HL-60/S4 treated with phorbol 12-myristate 13-acetate at 8.2 ng/mL for 4 days and 3 days (cell line): ENCODE measurements around the gene C12orf57.

Source experiments
- in situ Hi-C: fragments of 300-500 bp; cut with MboI; formaldehyde crosslinking; loops from 2 replicates; pipeline ENCODE4 v1.15.0; 2022; ENCODE audit warnings: low sequenced_read_pairs

Gene C12orf57

GRCh38 chr12:6936636-6937480 lies 7.0 kb upstream of the C12orf57 start:
- in situ Hi-C loops = no loop called here

GRCh38 chr12:6937481-6938352 lies 6.1 kb upstream of the C12orf57 start:
- in situ Hi-C loops = no loop called here

- in situ Hi-C loops = no loop called here
Measured at GRCh38 chr12:6938353-6939190, 5.2 kb upstream of the C12orf57 start.

GRCh38 chr12:6939191-6939540 lies 4.7 kb upstream of the C12orf57 start:
- in situ Hi-C loops = no loop called here

- in situ Hi-C loops = no loop called here
Measured at GRCh38 chr12:6941267-6941666, 2.6 kb upstream of the C12orf57 start.

- in situ Hi-C loops = no loop called here
Measured at GRCh38 chr12:6941782-6942181, 2.0 kb upstream of the C12orf57 start.

- in situ Hi-C loops = no loop called here
Measured at GRCh38 chr12:6942331-6942665, 1.5 kb upstream of the C12orf57 start.

- in situ Hi-C loops = no loop called here
Measured at GRCh38 chr12:6943389-6943721, 467 bp upstream of the C12orf57 start.

GRCh38 chr12:6944381-6945186 lies 762 bp downstream of the C12orf57 start:
- in situ Hi-C loops = no loop called here

- in situ Hi-C loops = no loop called here
Measured at GRCh38 chr12:6945613-6946012, 1.8 kb downstream of the C12orf57 start.

GRCh38 chr12:6946033-6946919 lies 2.5 kb downstream of the C12orf57 start:
- in situ Hi-C loops = no loop called here

GRCh38 chr12:6946920-6947374 lies 3.1 kb downstream of the C12orf57 start:
- in situ Hi-C loops = no loop called here

- in situ Hi-C loops = no loop called here
Measured at GRCh38 chr12:6947615-6948014, 3.8 kb downstream of the C12orf57 start.

GRCh38 chr12:6948873-6949594 lies 5.2 kb downstream of the C12orf57 start:
- in situ Hi-C loops = no loop called here

- in situ Hi-C loops = no loop called here
Measured at GRCh38 chr12:6950401-6950801, 6.6 kb downstream of the C12orf57 start.

- in situ Hi-C loops = no loop called here
Measured at GRCh38 chr12:6950811-6951540, 7.2 kb downstream of the C12orf57 start, which contains the start of gene PTPN6. TSS of gene PTPN6 (plus strand) at chr12:6951356. CDS start at chr12:6951513, 157 bp downstream.

GRCh38 chr12:6951551-6952120 lies 7.8 kb downstream of the C12orf57 start:
- in situ Hi-C loops = no loop called here
